GM19467 (cell line): ENCODE results near the gene CYP27C1.
"Not testable (repeated sequence)": the region's sequence is repeated elsewhere in the genome, so short reads cannot be mapped to it uniquely, and the experiment has no call there.

Experiments
- ATAC-seq: cut with Tn5 transposase; IDR thresholded peaks from one replicate; pipeline ENCODE4 v1.9.1; 2021; ENCODE audit warnings: mild to moderate bottlenecking, moderate library complexity; ENCODE audit not compliant: unreplicated experiment

The CYP27C1 gene

GRCh38 chr2:127220102-127220767 lies at the start of gene CYP27C1:
CYP27C1 (minus strand) TSS chr2:127220299; CDS start chr2:127220270, 29 bp downstream.
- ATAC-seq, result no peak

DNA sequence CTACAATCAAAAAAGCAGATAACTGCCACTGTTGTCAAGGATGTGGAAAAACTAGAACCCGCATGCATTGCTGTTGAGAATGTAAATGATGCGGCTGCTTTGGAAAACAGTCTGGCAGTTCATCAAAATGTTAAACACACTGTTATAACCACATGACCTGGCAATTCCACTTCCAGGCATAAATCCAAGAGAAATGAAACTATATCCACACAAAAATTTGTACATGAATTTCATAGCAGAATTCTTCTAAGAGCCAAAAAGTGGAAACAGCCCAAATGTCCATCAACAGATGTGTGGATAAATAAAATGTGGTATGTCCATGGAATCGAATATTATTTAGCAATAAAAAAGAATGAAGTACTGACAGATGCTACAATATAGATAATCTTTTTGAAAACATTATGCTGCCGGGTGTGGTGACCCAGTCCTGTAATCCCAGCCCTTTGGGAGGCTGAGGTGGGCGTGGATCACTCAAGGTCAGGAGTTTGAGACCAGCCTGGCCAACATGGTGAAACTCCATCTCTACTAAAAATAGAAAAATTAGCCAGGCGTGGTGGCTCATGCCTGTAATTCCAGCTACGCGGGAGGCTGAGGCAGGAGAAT lies 41.8 kb upstream of the CYP27C1 start:
- no peak for ATAC-seq

GRCh38 chr2:127259355-127259754 lies 39.3 kb upstream of the CYP27C1 start:
- ATAC-seq, result no peak

DNA sequence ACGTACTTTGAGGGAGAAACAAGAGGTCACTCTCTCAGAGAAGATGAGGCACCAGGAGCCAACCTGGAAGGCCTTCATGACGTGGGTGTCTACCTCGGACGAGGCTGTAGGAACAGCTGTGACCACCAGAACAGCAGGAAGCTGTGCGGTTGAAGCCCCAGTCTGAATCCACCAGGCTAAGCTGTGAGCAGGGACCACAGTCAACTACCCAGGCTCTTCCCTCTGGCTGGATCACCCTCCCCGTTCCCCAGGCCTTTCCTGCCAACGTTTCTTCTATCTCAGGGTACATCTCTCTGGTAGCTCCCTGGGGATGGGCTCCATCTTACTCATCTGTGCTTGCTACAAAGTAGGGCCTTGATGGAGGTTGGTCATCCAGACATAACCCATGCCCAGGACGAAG lies 36.8 kb upstream of the CYP27C1 start:
- no peak for ATAC-seq

GRCh38 chr2:127256381-127256780 lies 36.3 kb upstream of the CYP27C1 start:
- ATAC-seq, result no peak

DNA sequence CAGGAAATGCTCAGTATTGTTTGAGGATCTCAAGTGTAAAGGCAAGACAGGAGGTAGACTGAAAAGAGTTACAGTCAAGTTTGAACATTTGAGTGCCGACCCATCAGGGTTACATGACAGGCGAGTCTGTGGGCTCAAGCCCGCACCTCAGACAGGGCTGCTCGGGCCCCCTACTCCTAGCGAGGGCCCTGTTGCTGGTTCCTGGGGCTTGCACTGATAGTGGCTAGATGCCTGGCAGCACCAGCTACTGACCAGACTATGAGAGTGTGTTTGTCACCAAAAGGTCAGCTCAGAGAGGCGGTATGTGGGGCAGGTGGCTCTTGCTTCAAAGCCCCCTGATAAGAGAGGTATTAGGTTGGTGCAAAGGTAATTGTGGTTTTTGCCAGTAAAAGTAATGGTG lies 35.6 kb upstream of the CYP27C1 start:
- no peak for ATAC-seq

DNA sequence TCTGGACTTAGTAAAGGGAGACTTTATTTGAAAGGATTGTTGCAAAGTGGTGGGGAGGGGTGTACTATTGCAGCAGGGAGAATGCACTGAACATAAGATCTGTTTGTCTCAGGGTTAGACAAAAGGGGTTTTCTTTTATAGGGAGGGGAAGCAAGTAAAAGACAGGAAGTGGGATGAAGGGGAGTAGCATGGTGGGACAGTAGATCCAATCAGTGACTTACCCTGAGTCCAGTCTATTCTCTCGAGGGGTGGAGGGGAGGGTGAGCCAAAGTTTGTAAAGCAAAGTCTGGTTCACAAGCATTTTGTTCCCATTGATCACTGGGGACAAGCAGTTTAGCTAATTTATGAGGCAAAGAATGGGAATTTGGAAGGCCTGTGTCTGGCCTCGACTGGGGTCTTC lies 35.0 kb upstream of the CYP27C1 start:
- no peak for ATAC-seq

DNA sequence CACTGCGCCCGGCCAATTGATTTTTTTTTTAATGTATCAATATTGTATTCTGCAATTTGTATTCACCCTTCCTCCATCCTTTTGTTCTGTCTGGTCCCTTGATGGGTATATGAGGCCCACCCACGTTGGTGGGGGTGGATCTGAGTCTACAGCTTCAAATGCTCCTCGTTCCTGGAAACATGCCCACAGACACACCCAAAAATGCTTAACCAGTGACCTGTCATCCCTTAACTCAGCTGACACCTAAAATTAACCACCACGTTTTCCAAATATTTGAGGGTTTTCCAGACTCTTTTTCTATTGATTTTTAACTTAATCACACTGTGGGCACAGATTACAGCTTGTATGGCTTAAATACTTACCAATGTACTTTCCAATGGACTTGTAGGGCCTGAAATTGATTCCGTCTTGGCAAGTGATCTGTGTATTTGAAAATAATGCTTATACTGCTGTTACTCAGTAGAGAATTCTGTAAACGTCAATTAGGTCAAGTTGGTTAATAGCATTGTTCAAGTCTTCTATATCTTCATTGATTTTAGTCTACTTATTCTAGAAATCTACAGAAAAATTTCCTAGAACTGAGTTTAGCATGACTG lies 34.4 kb upstream of the CYP27C1 start:
- no peak for ATAC-seq

DNA sequence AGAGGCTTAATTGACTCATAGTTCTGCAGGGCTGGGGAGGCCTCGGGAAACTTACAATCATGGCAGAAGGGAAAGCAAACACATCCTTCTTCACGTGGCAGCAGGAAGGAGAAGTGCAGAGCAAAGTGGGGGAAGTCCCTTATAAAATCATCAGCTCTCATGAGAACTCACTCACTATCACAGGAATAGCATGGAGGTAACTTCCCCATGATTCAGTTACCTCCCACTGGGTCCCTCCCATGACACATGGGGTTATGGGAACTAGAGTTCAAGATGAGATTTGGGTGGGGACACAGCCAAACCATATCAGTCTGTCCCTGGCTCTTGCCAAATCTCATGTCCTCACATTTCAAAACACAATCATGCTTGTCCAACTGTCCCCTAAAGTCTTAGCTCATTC lies 21.1 kb upstream of the CYP27C1 start:
- not testable (repeated sequence) for ATAC-seq

DNA sequence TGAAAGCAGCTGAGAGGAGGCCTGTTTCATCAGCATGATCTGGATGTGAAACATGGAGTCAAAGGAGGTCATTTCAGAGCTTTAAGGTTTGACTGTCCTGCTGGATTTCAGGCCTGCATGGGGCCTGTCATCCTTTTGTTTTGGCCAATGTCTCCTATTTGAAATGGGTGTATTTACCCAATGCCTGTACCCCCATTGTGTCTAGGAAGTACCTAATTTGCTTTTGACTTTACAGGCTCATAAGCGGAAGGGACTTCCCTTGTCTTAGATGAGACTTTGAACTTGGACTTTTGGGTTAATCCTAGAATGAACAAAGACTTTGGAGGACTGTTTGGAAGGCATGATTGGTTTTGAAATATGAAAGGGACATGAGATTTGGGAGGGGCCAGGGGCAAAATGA lies 19.3 kb upstream of the CYP27C1 start:
- ATAC-seq, result no peak

- not testable (repeated sequence) for ATAC-seq
Measured at GRCh38 chr2:127237768-127238167, 17.7 kb upstream of the CYP27C1 start.

DNA sequence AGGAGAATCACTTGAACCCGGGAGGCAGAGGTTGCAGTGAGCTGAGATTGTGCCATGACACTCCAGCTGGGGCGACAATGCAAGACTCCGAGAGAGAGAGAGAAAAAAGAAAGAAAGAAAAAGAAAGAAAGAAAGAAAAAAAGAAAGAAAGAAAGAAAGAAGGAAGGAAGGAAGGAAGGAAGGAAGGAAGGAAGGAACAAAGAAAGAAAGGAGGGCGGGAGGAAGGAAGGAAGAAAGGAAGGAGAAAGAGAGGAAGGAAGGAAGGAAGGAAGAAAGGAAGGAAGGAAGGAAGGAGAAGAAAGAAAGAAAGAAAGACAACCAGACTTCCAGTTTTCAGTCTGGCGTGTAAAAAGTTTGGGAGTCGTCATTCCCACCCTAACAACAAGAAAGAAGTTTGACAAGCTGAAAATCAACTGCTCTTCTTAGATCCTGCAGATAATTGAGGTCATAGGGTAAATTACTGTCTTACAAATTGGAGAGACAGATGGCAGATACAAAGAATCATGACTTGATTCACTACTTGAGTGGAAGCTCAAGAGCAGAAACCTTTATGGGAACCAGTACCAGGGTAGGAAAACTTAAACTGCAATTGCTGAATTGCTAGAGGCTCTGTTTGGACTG lies 15.1 kb upstream of the CYP27C1 start:
- ATAC-seq, result no peak

GRCh38 chr2:127233710-127234109 lies 13.6 kb upstream of the CYP27C1 start:
- ATAC-seq, result no peak

DNA sequence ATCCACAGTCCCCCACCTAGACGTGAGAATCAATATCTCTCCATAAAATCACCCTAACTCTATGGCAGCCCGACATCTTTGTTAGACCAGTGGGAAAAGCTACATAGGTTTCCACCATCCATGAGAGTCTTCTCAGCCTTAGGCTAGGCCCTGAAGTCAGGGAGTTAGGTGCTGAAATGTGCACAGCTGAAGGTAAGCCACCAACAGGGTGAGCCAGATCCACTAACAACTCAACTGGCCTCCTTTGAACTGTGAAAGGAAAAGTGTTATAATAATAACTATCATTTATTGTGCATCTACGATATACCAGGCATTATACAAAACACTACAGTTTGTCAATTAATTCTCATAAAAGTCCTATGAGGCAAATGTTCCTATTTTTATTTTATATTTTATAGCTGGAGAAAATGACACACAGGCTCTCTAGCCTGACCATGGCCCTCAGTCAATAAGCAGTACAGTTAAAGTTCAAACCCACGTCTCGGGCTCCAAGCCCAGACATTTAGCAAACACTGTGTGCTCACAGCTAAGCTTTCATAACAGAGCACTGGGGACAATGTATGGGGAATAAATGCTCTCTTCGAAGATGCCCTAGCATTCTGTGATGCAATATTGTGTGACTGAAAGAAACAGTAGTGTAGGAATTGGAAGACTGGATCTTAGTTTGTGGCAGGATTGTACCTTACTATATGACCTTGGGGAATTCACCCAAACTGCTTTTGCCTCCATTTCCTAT lies 11.2 kb upstream of the CYP27C1 start:
- ATAC-seq, result no peak

- ATAC-seq, result no peak
Measured at GRCh38 chr2:127229555-127229954, 9.5 kb upstream of the CYP27C1 start.

DNA sequence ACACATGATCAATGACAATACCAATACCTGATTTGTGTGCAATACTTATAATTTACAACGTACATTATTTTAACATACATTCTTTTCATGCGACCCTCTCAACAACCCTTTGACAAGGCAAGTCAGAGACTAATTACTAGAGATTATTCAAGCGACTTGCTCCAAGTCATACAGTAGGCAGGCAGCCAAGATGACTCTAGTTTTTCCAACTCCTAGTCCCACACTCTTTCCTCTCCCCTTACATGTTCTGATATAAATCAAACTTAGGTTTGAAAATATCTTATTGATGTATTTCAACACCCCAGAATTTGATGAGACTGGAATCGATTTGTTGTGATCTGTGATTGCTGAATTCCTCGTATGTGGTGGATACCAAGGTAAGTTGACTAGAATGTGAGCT lies 8.0 kb upstream of the CYP27C1 start:
- ATAC-seq, result no peak

DNA sequence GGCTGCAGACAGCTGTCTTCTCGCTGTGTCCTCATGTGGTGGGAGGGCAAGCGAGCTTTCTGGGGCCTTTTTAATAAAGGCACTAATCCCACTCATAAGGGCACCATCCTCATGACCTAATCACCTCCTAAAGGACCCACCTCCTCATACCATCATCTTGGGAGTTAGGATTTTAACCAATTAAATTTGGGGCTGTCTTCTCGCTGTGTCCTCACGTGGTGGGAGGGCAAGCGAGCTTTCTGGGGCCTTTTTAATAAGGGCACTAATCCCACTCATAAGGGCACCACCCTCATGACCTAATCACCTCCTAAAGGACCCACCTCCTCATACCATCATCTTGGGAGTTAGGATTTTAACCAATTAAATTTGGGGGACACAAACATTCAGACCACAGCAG lies 7.2 kb upstream of the CYP27C1 start:
- ATAC-seq, result not testable (repeated sequence)

- ATAC-seq, result no peak
Measured at GRCh38 chr2:127226520-127227263, 6.6 kb upstream of the CYP27C1 start.

GRCh38 chr2:127226132-127226519 lies 6.0 kb upstream of the CYP27C1 start:
- ATAC-seq, result no peak

- no peak for ATAC-seq
Measured at GRCh38 chr2:127225186-127225960, 5.3 kb upstream of the CYP27C1 start.
